Adrenal gland (tissue), 5 donors: ENCODE data around the gene THAP4.

Experiments used
- POLR2A ChIP-seq, 2 donors: fragments of 450-650 bp; IDR thresholded peaks; one replicate each; pipeline ENCODE4 v1.6.1; 2017; ENCODE audit warnings: antibody characterized with exemption in 2 of 2, mild to moderate bottlenecking in 2 of 2, moderate library complexity in 1 of 2
- TF ChIP-seq, protein P1 (sequence below), 6 experiments: fragments of 450-650 bp in 4 of 6; fragments of 200-600 bp in 2 of 6; sonication (generic) in 1 of 6; IDR thresholded peaks; 1 replicate in 5 of 6; 2 replicates in 1 of 6; pipeline versions ENCODE4 v1.5.1 to v1.8.0; 2016 to 2021; ENCODE audit warnings: antibody characterized with exemption in 6 of 6, mild to moderate bottlenecking in 2 of 6, moderate library complexity in 1 of 6
- donor health status: DM: no; HTN: no; CAD: no.

DNA sequence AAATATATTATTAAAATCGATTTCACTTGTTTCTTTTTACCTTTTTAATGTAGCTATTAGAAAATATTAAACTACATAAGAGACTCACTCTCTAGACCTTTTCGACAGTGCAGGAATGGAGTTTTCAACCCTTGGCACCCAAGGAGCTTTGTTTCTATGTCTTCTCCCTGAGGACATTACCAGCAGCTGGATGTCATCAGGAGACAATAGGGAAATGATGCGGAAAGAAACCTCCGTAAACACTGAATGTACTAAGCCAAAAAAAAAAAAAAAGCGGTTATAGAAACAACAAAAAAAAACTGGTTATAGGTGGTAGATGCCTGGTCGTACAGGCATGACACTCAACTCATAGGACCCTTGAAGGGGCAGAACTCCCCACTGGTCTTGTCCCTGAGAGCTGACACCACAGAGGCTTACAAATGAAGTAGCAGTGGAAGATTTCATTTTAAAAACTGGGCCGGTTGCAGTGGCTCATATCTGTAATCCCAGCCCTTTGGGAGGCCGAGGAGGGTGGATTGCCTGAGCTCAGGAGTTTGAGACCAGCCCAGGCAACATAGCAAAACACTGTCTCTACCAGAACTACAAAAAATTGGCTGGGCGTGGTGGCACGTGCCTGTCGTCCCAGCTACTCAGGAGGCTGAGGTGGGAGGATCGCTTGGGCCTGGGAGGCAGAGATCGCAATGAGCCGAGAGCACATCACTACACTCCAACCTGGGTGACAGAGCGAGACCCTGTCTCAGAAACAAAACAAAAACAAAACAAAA, 23.8 kb downstream of the THAP4 start:
- TF ChIP-seq, protein P1, sequence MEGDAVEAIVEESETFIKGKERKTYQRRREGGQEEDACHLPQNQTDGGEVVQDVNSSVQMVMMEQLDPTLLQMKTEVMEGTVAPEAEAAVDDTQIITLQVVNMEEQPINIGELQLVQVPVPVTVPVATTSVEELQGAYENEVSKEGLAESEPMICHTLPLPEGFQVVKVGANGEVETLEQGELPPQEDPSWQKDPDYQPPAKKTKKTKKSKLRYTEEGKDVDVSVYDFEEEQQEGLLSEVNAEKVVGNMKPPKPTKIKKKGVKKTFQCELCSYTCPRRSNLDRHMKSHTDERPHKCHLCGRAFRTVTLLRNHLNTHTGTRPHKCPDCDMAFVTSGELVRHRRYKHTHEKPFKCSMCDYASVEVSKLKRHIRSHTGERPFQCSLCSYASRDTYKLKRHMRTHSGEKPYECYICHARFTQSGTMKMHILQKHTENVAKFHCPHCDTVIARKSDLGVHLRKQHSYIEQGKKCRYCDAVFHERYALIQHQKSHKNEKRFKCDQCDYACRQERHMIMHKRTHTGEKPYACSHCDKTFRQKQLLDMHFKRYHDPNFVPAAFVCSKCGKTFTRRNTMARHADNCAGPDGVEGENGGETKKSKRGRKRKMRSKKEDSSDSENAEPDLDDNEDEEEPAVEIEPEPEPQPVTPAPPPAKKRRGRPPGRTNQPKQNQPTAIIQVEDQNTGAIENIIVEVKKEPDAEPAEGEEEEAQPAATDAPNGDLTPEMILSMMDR (IDR thresholded peaks at IDR 0.05), result no peak
- TF ChIP-seq POLR2A (IDR thresholded peaks at IDR 0.05), result no peak
